Measurements from ENCODE around the gene HBG1. TPM values are rescaled to one million over a fixed set of nuclear protein-coding genes. Genes with fewer than 3 reads are reported as not detected.
A peak's percentile ranks its signal among the peaks of the same experiment; 100 is the strongest.

HBG1 gene
- total and polyA plus RNA-seq, 2 of the 4 experiments (the other 2 are of a cell fraction) = not detected

GRCh38 chr11:5204787-5205186, 44.9 kb downstream of the HBG1 start:
- Histone ChIP-seq H4K5ac (ENCODE audit: low read depth, low read length) (no peak overlapping the region; the same call in 1 of the 2 replicates), H3K27me3 (ENCODE audit: control insufficient read depth, insufficient read depth, low read length) (no peaks in the 10 kb centered on the region), H3K23ac (ENCODE audit: low read depth, low read length) (no peak overlapping the region), H4K8ac (ENCODE audit: low read depth in 2 of 2, low read length in 2 of 2) (peak overlapping the region in 1 of 2 experiments; percentile 16; a peak in 1 of 4 replicates), H3K36me3 (ENCODE audit: control insufficient read depth, insufficient read depth, low read length) (0 out of 2 replicates have a peak, but pooled peaks cover 1% of the 10 kb centered on the region), H3K9ac (ENCODE audit: low read depth, low read length) (no peak overlapping the region), H3K9me3 (ENCODE audit: control insufficient read depth, insufficient read depth, low read length) (no peaks in the 10 kb centered on the region), H3K4ac (ENCODE audit: low read depth, low read length) (peak overlapping the region; percentile 4; the same call in 1 of the 2 replicates), H2BK15ac (ENCODE audit: low read depth, low read length) (no peak overlapping the region), H2AK9ac (replicated peaks; ENCODE audit: low read depth, low read length, poor library complexity) (no peak overlapping the region), H2BK120ac (ENCODE audit: low read depth, low read length) (peak overlapping the region; percentile 25; the same call in 1 of the 2 replicates), H2BK20ac (ENCODE audit: low read depth, low read length) (peak overlapping the region; percentile 67; the same call in 1 of the 2 replicates), H3K18ac (ENCODE audit: low read depth, low read length) (peak overlapping the region; percentile 31; the same call in 1 of the 2 replicates), H3K14ac (replicated peaks; ENCODE audit: low read depth, low read length) (peak overlapping the region; percentile 0; the same call in 1 of the 2 replicates), H3K56ac (ENCODE audit: extremely low read depth, insufficient read depth, low read length) (no peak overlapping the region), H3K4me1 (ENCODE audit: control insufficient read depth, insufficient read depth, low read length) (peaks cover 4% of the 10 kb centered on the region; the same call in 1 of the 2 replicates), H3K9me1 (ENCODE audit: insufficient read depth, low read length) (no peaks in the 10 kb centered on the region), H4K91ac (ENCODE audit: insufficient read depth, low read depth, low read length) (0 out of 2 replicates have a peak overlapping the region, but pooled peaks have one; percentile 0), H3K27ac (ENCODE audit: insufficient read depth, low read length) (no peak overlapping the region), H2BK5ac (ENCODE audit: low read depth, low read length, poor library complexity, severe bottlenecking) (peak overlapping the region; percentile 99), H3K4me2 (ENCODE audit: low read depth, low read length) (no peak overlapping the region), H4K20me1 (ENCODE audit: insufficient read depth, low read length) (no peaks in the 10 kb centered on the region), H3K79me1 (ENCODE audit: low read depth in 1 of 2, low read length in 2 of 2) (0 out of 4 replicates have a peak, but pooled peaks cover 0 to 3% of the 10 kb centered on the region in 2 experiments), H2AK5ac (ENCODE audit: low read depth, low read length) (no peak overlapping the region), H2AFZ (replicated peaks; ENCODE audit: low read length, poor library complexity) (no peak overlapping the region), H3K4me3 (ENCODE audit: insufficient read depth, low read depth, low read length) (no peak overlapping the region)
- WGBS, 2 experiments (ENCODE audit: extremely low coverage in 2 of 2, insufficient read length in 1 of 2) = no CpG with 5 or more reads among the region's 1 CpG
- no TSS peak for BruUV-seq (replicated peaks)
- ChIA-PET POLR2A (ENCODE audit: unreplicated experiment) (interaction anchor here (0.7 kb wide), 1 partner anchor 161 kb away, joined by 5 read pairs; no protein-coding TSS in a partner anchor), CTCF (interaction anchor here (0.6 to 1.1 kb wide), 4 partner anchors 75 to 93 kb away, joined by 3 to 5 read pairs (median 4); no protein-coding TSS in a partner anchor)
- peak; percentile 90 for DNase-seq
- intact Hi-C loops (cut with micrococcal nuclease) (loop anchor here (1.0 to 5.0 kb wide), 6 partner anchors 80 to 604 kb away; partner anchors contain the start of gene OR52N2), dilution Hi-C loops (cut with HindIII; ENCODE audit: low sequenced_read_pairs, unreplicated experiment) (no loop called here), in situ Hi-C loops (cut with MboI; ENCODE audit: low sequenced_read_pairs) (loop anchor here (5.0 to 10.0 kb wide), 2 partner anchors 80 to 168 kb away; no protein-coding TSS in a partner anchor)
- ATAC-seq (ENCODE audit: low read depth) = peak; percentile 94
- TF ChIP-seq RAD21 (IDR thresholded peaks at IDR 0.05; ENCODE audit: low read length) (peak; percentile 91), NFE2L2 (IDR thresholded peaks at IDR 0.05; ENCODE audit: low read depth, low read length) (no peak), MAZ (IDR thresholded peaks at IDR 0.05; ENCODE audit: borderline replicate concordance, low read depth, low read length) (no peak), BHLHE40 (IDR thresholded peaks at IDR 0.05; ENCODE audit: low read depth, low read length) (no peak), SMC3 (IDR thresholded peaks at IDR 0.05; ENCODE audit: low read depth, low read length) (peak; percentile 91), CHD1 (IDR thresholded peaks at IDR 0.05; ENCODE audit: low read depth, low read length) (no peak), CTCF (conservative IDR thresholded peaks at IDR 0.05; ENCODE audit: low read depth, low read length) (peak; percentile 82), ELK1 (IDR thresholded peaks at IDR 0.05; ENCODE audit: borderline replicate concordance, low read depth, low read length) (no peak), FOS (IDR thresholded peaks at IDR 0.05; ENCODE audit: low read depth, low read length) (no peak), CEBPB (IDR thresholded peaks at IDR 0.05; ENCODE audit: low read depth, low read length) (no peak), MXI1 (IDR thresholded peaks at IDR 0.05; ENCODE audit: borderline replicate concordance, low read depth, low read length) (no peak), MAFK (IDR thresholded peaks at IDR 0.05; ENCODE audit: low read depth, low read length) (no peak), POLR2A (IDR thresholded peaks at IDR 0.05; ENCODE audit: low read depth, low read length) (no peak), RCOR1 (IDR thresholded peaks at IDR 0.05; ENCODE audit: insufficient replicate concordance, low read length) (no peak), RFX5 (IDR thresholded peaks at IDR 0.05; ENCODE audit: low read depth, low read length) (no peak)
